B cell (primary cell): Measurements from ENCODE around the gene NCOR1. TPM values are rescaled to one million over a fixed set of nuclear protein-coding genes. Genes with fewer than 3 reads are reported as not detected.

Source experiments
- ATAC-seq: fragments of 200-7000 bp; cut with Tn5 transposase; one replicate; pipeline ENCODE4 v1.10.0; 2021; ENCODE audit warnings: low read depth, mild to moderate bottlenecking, moderate number of reproducible peaks, moderate library complexity
- CTCF ChIA-PET: fragments of 350-600 bp; sonication (Branson Sonifier 250); formaldehyde crosslinking; loops from one replicate; lab custom pipeline; 2021; ENCODE audit warnings: antibody characterized with exemption, inconsistent platforms; lab: Charles Lee
- POLR2A ChIA-PET: fragments of 350-600 bp; sonication (Branson Sonifier 250); formaldehyde crosslinking; loops from one replicate; lab custom pipeline; 2021; ENCODE audit warnings: antibody characterized with exemption; lab: Charles Lee
- DNase-seq: peaks from one replicate; pipeline ENCODE4 v3.0.0; 2013
- H2AFZ ChIP-seq: 2 replicates; pipeline ENCODE4 v1.6.1; 2012; ENCODE audit warnings: mild to moderate bottlenecking, low read depth, low read length; ENCODE audit not compliant: insufficient read depth, poor library complexity, severe bottlenecking
- H3K27ac ChIP-seq, 2 donors: 1 replicate in 1 of 2; 2 replicates in 1 of 2; pipeline ENCODE4 v1.5.1; 2012 to 2013; ENCODE audit warnings: low read length in 2 of 2, mild to moderate bottlenecking in 2 of 2, moderate library complexity in 1 of 2
- H3K27me3 ChIP-seq, 4 experiments: fragments of 200-600 bp in 1 of 4; sonication (generic) in 1 of 4; replicated peaks in 1 of 4; 1 replicate in 2 of 4; 2 replicates in 2 of 4; pipeline versions ENCODE4 v1.6.1 to v1.7.0; 2013 to 2016; ENCODE audit warnings: low read length in 3 of 4, mild to moderate bottlenecking in 2 of 4, mixed read lengths in 1 of 4, moderate library complexity in 1 of 4; ENCODE audit not compliant: insufficient read depth in 4 of 4, control insufficient read depth in 3 of 4; ENCODE audit errors: control extremely low read depth in 1 of 4
- H3K36me3 ChIP-seq, 2 experiments: replicated peaks in 1 of 2; 1 replicate in 1 of 2; 2 replicates in 1 of 2; pipeline versions ENCODE4 v1.6.1 to v1.7.1; 2013; ENCODE audit warnings: low read length in 1 of 2; ENCODE audit not compliant: insufficient read depth in 2 of 2, control insufficient read depth in 1 of 2; ENCODE audit errors: control extremely low read depth in 1 of 2, extremely low read depth in 1 of 2
- H3K4me1 ChIP-seq, 2 donors: fragments of 200-600 bp in 1 of 2; sonication (generic) in 1 of 2; 1 replicate in 1 of 2; 2 replicates in 1 of 2; pipeline versions ENCODE4 v1.5.1 to v1.6.1; 2013 to 2017; ENCODE audit warnings: low read length in 2 of 2; ENCODE audit not compliant: control insufficient read depth in 2 of 2, insufficient read depth in 2 of 2
- H3K4me2 ChIP-seq: replicated peaks from 2 replicates; pipeline ENCODE3; 2012; ENCODE audit warnings: mild to moderate bottlenecking, low read depth, low read length; ENCODE audit not compliant: poor library complexity, severe bottlenecking
- H3K4me3 ChIP-seq, 5 experiments: fragments of 200-600 bp in 1 of 5; sonication (generic) in 1 of 5; 1 replicate in 3 of 5; 2 replicates in 2 of 5; pipeline versions ENCODE4 v1.5.1 to v1.7.0; 2011 to 2016; ENCODE audit warnings: low read length in 4 of 5, mild to moderate bottlenecking in 4 of 5, low read depth in 2 of 5, control low read depth in 1 of 5, moderate library complexity in 1 of 5; ENCODE audit not compliant: insufficient read depth in 1 of 5; ENCODE audit errors: control extremely low read depth in 1 of 5, extremely low read depth in 1 of 5
- H3K79me2 ChIP-seq: fragments of 200-600 bp; sonication (generic); one replicate; pipeline ENCODE4 v1.6.0; 2016; ENCODE audit warnings: low read length; ENCODE audit not compliant: control insufficient read depth, insufficient read depth
- H3K9ac ChIP-seq: fragments of 200-600 bp; sonication (generic); 2 replicates; pipeline ENCODE4 v1.6.1; 2017; ENCODE audit warnings: mild to moderate bottlenecking, low read length, moderate library complexity
- H3K9me3 ChIP-seq, 3 donors: one replicate each; pipeline versions ENCODE4 v1.6.1 to v1.7.1; 2013; ENCODE audit warnings: low read length in 2 of 3; ENCODE audit not compliant: control insufficient read depth in 2 of 3, insufficient read depth in 1 of 3; ENCODE audit errors: control extremely low read depth in 1 of 3
- H4K20me1 ChIP-seq: 2 replicates; pipeline ENCODE4 v1.6.0; 2012; ENCODE audit warnings: mild to moderate bottlenecking, low read length; ENCODE audit not compliant: insufficient read depth, control insufficient read depth, poor library complexity, severe bottlenecking
- H3K27ac Mint-ChIP-seq: one replicate; pipeline ENCODE4 v1.8.0; 2021; ENCODE audit warnings: mixed read lengths
- H3K27me3 Mint-ChIP-seq: one replicate; pipeline ENCODE4 v1.8.0; 2021; ENCODE audit warnings: mixed read lengths
- H3K4me1 Mint-ChIP-seq: one replicate; pipeline ENCODE4 v1.8.0; 2021; ENCODE audit warnings: mixed read lengths
- H3K4me3 Mint-ChIP-seq: one replicate; pipeline ENCODE4 v1.8.0; 2021; ENCODE audit warnings: mixed read lengths
- H3K9me3 Mint-ChIP-seq: one replicate; pipeline ENCODE4 v1.8.0; 2022; ENCODE audit warnings: mixed read lengths; ENCODE audit not compliant: insufficient read depth
- EZH2 ChIP-seq: IDR thresholded peaks from 2 replicates; pipeline ENCODE4 v1.6.1; 2012; ENCODE audit warnings: borderline replicate concordance, low read depth, mild to moderate bottlenecking, moderate library complexity, low read length; ENCODE audit not compliant: insufficient read depth, poor library complexity, severe bottlenecking
- WGBS: methylation state at CpG from one replicate; pipeline ENCODE4 v1.1.5; 2013; ENCODE audit warnings: missing lambda C conversion rate; ENCODE audit not compliant: insufficient coverage; 5-methylcytosine and 5-hydroxymethylcytosine counted together
- intact Hi-C: fragments of 100-400 bp; cut with micrococcal nuclease; formaldehyde crosslinking; loops from one replicate; pipeline ENCODE4 v1.10.0; 2022
- polyA plus RNA-seq: library from polyadenylated mRNA; depleted of rRNA; stranded (reverse); fragments of >200 nt; gene quantifications from 2 replicates; pipeline ENCODE4 v1.2.3, GENCODE V29; 2012
- total RNA-seq, 2 donors: library from RNA; stranded (reverse); fragments of 120-200 nt in 1 of 2; gene quantifications; 1 replicate in 1 of 2; 2 replicates in 1 of 2; pipeline versions ENCODE4 v1.2.3 to v1.2.4, GENCODE V29; 2013 to 2022
- TF ChIP-seq, protein P1 (sequence below): fragments of 200-600 bp; IDR thresholded peaks from one replicate; pipeline ENCODE4 v1.8.0; 2022; ENCODE audit warnings: antibody characterized with exemption, mild to moderate bottlenecking

NCOR1 gene
- total and polyA plus RNA-seq, 2 donors (not counting 1 experiment from before 2014, with no cell fraction given): 46.3 to 217 TPM

DNA sequence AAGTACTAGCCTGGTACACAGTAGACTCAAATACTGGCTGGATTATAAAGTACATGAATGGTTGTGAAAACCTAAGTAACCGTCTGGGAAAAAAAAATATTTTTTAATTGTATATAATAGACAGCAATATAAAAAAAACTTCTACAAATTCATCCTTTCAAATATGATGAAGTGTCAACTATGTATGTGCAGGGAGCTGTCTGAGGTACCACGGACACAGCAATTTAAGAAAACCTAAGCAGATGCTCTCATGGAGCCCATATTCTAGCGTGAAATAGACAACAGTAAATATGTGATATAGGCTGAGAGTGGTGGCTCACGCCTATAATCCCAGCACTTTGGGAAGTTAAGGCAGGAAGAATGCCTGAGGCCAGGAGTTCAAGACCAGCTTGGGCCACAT, 111.1 kb downstream of the NCOR1 start:
- H3K9ac ChIP-seq: no peak overlapping the region
- peaks cover 7% of the 10 kb centered on the region for H4K20me1 ChIP-seq
- no peak overlapping the region for H3K4me2 ChIP-seq
- no peaks in the 10 kb centered on the region for H3K27me3 Mint-ChIP-seq
- H3K4me3 ChIP-seq: no peak overlapping the region
- H3K4me1 Mint-ChIP-seq: no peaks in the 10 kb centered on the region
- no peak for ATAC-seq
- intact Hi-C loops: no loop called here
- no peak overlapping the region for H3K4me3 Mint-ChIP-seq
- ChIA-PET CTCF (no interaction called here), POLR2A (no interaction called here)
- no peak overlapping the region for H3K27ac Mint-ChIP-seq
- no peak for DNase-seq
- peaks cover 5 to 72% of the 10 kb centered on the region in 2 experiments for H3K36me3 ChIP-seq
- no peak overlapping the region for H2AFZ ChIP-seq
- TF ChIP-seq, protein P1, sequence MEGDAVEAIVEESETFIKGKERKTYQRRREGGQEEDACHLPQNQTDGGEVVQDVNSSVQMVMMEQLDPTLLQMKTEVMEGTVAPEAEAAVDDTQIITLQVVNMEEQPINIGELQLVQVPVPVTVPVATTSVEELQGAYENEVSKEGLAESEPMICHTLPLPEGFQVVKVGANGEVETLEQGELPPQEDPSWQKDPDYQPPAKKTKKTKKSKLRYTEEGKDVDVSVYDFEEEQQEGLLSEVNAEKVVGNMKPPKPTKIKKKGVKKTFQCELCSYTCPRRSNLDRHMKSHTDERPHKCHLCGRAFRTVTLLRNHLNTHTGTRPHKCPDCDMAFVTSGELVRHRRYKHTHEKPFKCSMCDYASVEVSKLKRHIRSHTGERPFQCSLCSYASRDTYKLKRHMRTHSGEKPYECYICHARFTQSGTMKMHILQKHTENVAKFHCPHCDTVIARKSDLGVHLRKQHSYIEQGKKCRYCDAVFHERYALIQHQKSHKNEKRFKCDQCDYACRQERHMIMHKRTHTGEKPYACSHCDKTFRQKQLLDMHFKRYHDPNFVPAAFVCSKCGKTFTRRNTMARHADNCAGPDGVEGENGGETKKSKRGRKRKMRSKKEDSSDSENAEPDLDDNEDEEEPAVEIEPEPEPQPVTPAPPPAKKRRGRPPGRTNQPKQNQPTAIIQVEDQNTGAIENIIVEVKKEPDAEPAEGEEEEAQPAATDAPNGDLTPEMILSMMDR: no peak
- no peak for TF ChIP-seq EZH2
- H3K27me3 ChIP-seq: no peaks in the 10 kb centered on the region
- no peaks in the 10 kb centered on the region for H3K9me3 ChIP-seq
- no peaks in the 10 kb centered on the region for H3K4me1 ChIP-seq
- H3K27ac ChIP-seq: no peak overlapping the region
- no peaks in the 10 kb centered on the region for H3K9me3 Mint-ChIP-seq
- peaks cover 16% of the 10 kb centered on the region for H3K79me2 ChIP-seq
- no CpG with 5 or more reads among the region's 4 CpGs for WGBS

DNA sequence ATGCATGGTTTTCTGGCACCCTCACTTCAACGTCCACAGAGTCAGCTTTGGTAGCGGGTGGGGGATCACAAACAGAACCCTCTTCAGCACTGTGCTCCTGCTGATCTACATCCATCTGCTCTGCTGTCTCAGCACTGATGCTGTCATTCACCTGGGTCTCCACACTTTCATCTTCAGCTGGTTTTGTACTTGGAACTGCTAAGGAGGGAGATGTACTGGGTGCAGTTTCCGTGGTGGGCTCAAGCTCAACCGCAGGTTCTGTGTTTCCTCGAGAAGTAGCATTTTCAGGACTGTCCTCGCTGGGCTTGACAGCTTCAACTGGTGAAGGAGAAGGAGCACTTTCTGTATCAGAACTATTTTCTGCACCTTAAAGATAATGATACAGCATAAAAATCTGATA, 113.9 kb downstream of the NCOR1 start:
- H3K9me3 Mint-ChIP-seq: no peaks in the 10 kb centered on the region
- H3K27ac Mint-ChIP-seq: no peak overlapping the region
- Histone ChIP-seq H3K27me3 (no peaks in the 10 kb centered on the region), H3K9me3 (peaks cover 0 to 2% (median 0%) of the 10 kb centered on the region in 3 donors), H3K4me2 (no peak overlapping the region), H4K20me1 (peaks cover 7% of the 10 kb centered on the region), H3K9ac (no peak overlapping the region), H2AFZ (no peak overlapping the region), H3K27ac (no peak overlapping the region), H3K79me2 (peaks cover 18% of the 10 kb centered on the region), H3K4me3 (no peak overlapping the region), H3K4me1 (no peaks in the 10 kb centered on the region), H3K36me3 (peaks cover 18 to 84% of the 10 kb centered on the region in 2 experiments)
- ChIA-PET POLR2A (no interaction called here), CTCF (no interaction called here)
- DNase-seq (no peak), ATAC-seq (no peak)
- no peak for TF ChIP-seq EZH2
- TF ChIP-seq, protein P1: no peak
- WGBS: 100% methylated on average over 1 of the region's 6 CpGs
- intact Hi-C loops: no loop called here
- no peaks in the 10 kb centered on the region for H3K4me1 Mint-ChIP-seq
- no peak overlapping the region for H3K4me3 Mint-ChIP-seq
- H3K27me3 Mint-ChIP-seq: no peaks in the 10 kb centered on the region
